NCI-H2171 treated with DMSO at 0.1 percent for 48 hours (cell line): ENCODE data around the gene PARP1.

Experiments
- DNase-seq: peaks from one replicate; lab custom pipeline; 2025; lab: John Stamatoyannopoulos, UW

The PARP1 gene

DNA sequence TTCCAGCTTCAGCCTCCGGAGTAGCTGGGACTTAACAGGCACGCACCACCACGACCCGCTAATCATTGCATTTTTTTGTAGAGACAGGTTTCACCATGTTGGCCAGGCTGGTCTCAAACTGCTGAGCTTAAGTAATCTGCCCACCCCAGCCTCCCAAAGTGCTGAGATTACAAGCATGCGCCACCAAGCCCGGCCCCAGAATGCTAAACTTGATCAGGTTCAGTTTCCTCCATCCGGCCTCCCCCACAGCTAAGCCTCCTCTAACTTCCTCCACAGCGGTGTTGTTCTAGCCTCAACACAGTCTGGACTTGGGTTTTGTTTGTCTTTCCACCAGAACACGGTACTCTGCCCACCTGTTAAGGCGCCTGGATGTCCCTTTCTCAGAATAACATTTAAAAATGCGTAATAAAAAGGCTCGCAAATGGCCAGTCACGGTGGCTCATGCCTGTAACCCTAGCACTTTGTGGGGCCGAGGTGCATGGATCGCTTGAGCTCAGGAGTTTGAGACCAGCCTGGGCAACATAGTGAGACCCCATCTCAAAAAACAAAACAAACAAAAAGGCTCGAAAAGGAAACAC lies 2.4 kb downstream of the PARP1 start:
- no peak for DNase-seq

GRCh38 chr1:226404904-226405222 lies 3.0 kb downstream of the PARP1 start:
- DNase-seq: no peak

DNA sequence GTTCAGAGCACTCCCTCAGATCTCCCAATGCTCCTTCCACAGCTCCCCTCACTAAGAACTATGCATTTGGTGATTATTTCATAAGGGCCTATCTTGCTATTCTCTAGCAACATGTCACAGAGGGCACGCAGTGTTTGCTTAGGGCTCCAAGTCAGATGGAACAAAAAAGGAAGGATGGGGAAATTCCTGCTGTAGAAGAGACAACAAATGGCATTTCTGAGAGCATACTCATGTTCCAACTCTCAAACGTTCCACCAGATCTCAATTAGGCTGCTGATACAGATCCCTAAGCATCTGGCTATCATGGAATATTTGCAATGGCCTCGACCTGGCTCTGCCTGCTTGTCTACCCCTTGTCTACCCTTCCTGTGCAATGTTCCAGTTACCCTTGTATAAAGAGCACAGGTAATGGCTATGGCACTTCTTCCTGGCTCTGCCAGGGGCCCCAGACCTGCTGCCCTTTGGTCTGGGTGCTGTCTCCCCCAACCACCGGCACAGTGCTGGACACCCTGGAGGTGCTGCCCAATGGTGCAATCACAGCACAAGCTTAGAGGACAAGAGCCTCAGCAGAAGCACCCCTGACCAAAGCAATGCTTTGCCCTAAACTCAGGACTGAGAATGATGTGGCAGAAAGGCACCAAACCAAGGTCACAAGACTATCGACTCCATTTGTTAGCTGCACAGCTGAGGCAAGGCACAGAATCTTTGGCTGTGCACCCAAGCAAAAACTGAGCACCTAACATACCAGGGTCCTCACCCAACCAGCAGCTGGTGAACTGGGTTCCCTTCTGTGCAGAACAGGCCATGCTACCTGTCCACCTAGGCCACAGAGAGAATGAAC lies 3.6 kb downstream of the PARP1 start:
- peak; percentile 58 for DNase-seq

- DNase-seq: no peak
Measured at GRCh38 chr1:226403201-226404034, 4.5 kb downstream of the PARP1 start.

- DNase-seq: no peak
Measured at GRCh38 chr1:226402739-226403165, 5.1 kb downstream of the PARP1 start.

- DNase-seq: no peak
Measured at GRCh38 chr1:226401355-226402303, 6.3 kb downstream of the PARP1 start.

DNA sequence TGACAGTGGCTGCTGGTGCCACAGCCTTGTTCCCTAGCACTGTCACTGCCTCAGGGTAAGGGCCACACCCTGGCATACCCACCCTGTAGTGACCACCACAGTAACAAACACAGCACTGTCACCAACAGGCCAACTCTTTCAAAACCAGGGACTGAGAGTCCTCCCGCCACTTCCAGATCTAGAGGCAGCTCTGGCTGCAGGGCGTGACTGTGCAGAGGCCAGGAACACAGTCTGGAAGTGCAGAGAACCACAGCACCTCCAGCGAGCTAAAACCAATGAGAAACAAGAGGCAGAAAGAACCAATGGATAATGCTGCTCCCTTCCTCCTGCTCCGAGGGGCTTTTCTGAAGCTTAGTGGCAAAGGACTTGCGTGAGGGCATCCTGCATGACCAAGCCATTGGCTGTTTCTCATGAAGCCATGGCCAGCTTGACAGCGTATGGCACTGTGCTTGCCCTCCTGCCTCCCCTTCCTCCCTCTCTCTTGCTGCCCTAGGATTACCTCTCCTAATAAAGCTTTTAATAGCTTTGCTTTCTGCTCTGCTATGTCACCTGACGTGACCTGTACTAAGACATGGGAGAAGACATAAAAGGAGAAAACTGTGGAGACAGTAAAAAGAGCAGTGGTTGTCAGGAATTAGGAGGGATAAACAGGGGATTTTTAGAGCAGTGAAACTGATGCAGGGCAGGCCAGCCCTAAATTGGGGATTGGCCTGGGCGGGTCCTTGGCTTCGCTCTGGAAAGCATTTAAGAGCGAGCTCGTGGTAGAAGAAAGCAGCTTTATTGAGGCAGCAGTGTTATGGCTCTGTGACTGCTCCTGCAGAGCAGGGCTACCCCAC lies 7.2 kb downstream of the PARP1 start:
- no peak for DNase-seq

GRCh38 chr1:226397955-226398636 lies 9.8 kb downstream of the PARP1 start:
- no peak for DNase-seq

GRCh38 chr1:226397011-226397926 lies 10.6 kb downstream of the PARP1 start:
- DNase-seq: no peak

DNA sequence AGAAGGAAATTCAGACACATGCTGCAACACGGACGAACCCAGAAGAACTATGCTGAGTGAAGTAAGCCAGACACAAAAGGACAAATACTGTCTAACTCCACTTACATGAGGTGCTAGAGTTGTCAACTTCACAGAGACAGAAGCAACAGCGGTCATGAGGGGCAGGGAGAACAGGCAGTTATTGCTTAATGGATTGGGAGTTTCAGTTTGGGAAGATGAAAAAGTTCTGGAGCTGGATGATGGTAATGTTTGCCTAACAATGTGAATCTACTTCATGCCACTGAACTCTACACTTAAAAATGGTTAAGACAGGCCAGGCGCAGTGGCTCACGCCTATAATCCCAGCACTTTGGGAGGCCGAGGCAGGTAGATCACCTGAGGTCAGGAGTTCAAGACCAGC lies 12.1 kb downstream of the PARP1 start:
- DNase-seq: no peak

DNA sequence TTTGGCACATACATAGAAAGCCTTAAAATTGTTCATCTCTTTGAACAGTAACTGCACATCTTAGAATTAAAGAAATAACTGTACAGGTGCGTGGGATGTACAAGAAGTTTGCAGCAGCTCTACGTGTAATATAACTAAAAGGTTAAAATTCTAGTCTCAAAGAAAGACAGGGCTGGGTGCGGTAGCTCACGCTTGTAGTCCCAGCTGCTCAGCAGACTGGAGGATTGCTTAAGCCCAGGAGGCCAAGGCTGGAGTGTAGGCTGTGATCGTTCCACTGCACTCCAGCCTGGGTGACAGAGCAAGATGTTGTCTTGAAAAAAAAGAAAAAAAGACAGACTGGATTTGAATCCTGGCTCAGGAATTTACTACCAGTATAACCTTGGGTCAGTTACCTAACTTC lies 13.4 kb downstream of the PARP1 start:
- DNase-seq: no peak

DNA sequence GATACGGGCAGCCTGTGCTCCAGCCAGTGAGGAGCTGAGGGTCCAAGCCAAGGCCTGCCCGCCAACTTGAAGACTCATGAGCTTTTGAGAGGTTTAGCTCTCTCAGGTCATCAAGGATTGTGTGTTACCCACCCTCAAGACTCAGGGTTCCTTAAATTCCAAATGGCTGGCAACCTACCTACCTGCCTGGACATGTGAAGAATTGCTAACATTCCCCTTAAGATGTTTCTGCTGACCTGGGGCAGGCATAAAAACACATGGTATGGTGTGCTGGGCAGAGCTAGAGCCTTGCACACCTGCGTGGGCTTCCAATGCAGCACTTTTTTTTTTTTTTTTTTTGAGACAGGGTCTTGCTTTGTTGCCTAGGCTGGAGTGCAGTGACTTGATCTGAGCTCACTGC lies 17.2 kb downstream of the PARP1 start:
- DNase-seq: no peak

- DNase-seq: no peak
Measured at GRCh38 chr1:226388131-226388530, 19.8 kb downstream of the PARP1 start.

GRCh38 chr1:226384717-226385116 lies 23.2 kb downstream of the PARP1 start:
- DNase-seq: no peak

GRCh38 chr1:226384040-226384439 lies 23.9 kb downstream of the PARP1 start:
- no peak for DNase-seq

GRCh38 chr1:226382030-226382429 lies 25.9 kb downstream of the PARP1 start:
- no peak for DNase-seq

GRCh38 chr1:226381226-226381998 lies 26.5 kb downstream of the PARP1 start:
- DNase-seq: no peak

DNA sequence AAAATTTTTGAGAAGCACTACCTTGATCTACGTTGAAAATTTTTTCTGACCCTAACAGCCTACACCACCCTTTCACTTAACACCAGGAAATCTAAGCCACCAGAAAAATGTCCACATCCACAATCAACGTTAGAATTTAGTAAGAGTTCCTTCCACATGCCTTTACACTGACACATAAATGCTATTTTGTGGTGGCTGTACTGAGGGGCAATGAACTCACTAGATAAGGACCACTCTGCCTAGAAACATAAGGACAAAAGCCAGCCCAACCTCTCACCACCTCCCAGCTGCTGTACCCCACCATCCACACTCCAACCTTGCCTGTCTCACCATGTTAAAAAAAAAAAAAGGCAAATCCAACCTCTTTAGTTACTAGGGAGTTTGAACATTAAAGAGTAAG lies 29.8 kb downstream of the PARP1 start:
- DNase-seq: no peak
